Bronchial epithelial cell (primary cell): ENCODE results near the gene GFI1. TPM values are rescaled to one million over a fixed set of nuclear protein-coding genes. Genes with fewer than 3 reads are reported as not detected.
A peak's percentile ranks its signal among the peaks of the same experiment; 100 is the strongest.
"Not testable (repeated sequence)": the region's sequence is repeated elsewhere in the genome, so short reads cannot be mapped to it uniquely, and the experiment has no call there.

Experiments used
- DNase-seq: peaks from one replicate; pipeline ENCODE4 v3.0.0-alpha.2; 2010; ENCODE audit warnings: low read depth
- FAIRE-seq: peaks from 2 replicates; lab custom pipeline; 2011; peaks lifted over from hg19 to GRCh38; lab: Jason Lieb, UNC
- H3K27me3 ChIP-seq: 2 replicates; pipeline ENCODE4 v1.5.1; 2011; ENCODE audit warnings: low read length; ENCODE audit not compliant: control insufficient read depth, insufficient read depth
- H3K36me3 ChIP-seq: 2 replicates; pipeline ENCODE4 v1.5.1; 2011; ENCODE audit warnings: low read length; ENCODE audit not compliant: control insufficient read depth, insufficient read depth
- H3K4me3 ChIP-seq: 2 replicates; pipeline ENCODE4 v1.5.1; 2011; ENCODE audit warnings: mild to moderate bottlenecking, low read depth, low read length, control low read depth
- total RNA-seq: library from RNA; depleted of rRNA; stranded (reverse); fragments of >200 nt; gene quantifications from 2 replicates; pipeline ENCODE4 v1.2.1, GENCODE V29; 2014
- TF ChIP-seq, protein P1 (sequence below): IDR thresholded peaks from 2 replicates; pipeline ENCODE4 v1.5.1; 2011; ENCODE audit warnings: mild to moderate bottlenecking, moderate library complexity, low read length, control low read depth, inconsistent platforms; ENCODE audit not compliant: insufficient read depth, severe bottlenecking

GFI1 gene
- under 0.01 TPM in 2 replicates for total RNA-seq

DNA sequence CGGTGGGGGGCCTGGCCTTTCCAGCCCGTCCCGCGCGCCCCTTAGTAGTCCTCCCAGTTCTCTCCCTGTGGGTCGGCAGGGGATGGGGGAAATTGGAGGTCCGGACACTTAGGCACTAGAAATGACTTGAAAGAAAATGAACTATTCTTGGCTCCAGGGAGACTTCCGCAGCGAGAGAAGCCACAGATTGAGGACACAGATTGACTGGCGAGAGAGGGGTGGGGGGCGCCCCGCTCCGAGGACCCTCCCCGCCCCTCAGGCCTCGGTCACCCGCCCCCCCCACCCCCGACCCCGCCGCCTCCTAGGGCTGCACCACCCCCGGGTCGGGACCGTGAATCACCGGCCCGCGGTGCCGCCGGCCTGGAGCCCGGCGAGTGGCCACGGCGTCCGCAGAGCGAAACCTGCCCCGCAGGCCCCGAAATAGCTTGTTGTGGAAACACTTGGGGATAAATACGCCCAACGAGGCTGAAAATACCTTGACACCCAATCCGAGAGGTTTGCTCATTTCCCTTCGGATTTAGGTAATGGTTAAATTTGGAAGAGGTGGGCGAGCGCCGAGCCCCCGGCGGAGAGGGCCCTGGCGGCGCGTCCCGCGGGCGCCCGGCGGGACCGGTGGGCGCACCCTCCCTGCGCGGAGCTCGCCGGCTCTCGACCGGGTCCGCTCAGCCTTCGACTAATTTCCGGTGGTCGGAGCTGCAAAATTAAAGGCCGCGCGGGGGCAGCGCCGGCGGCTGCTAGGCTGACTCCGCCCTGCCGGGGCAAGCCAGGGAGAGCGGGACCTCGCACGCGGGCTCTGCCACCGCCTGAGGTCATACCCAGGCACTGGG, at the start of gene GFI1:
Gene GFI1, minus strand, starts transcription at position 675 of the 827 bp plus-strand sequence. CDS start 3,438 bp downstream, outside the sequence.
- H3K36me3 ChIP-seq, result no peaks in the 10 kb centered on the region
- peaks cover 50% of the 10 kb centered on the region for H3K27me3 ChIP-seq
- FAIRE-seq, result no peak
- H3K4me3 ChIP-seq, result peak within 1 kb of the TSS; percentile 22
- no peak for DNase-seq
- TF ChIP-seq, protein P1, sequence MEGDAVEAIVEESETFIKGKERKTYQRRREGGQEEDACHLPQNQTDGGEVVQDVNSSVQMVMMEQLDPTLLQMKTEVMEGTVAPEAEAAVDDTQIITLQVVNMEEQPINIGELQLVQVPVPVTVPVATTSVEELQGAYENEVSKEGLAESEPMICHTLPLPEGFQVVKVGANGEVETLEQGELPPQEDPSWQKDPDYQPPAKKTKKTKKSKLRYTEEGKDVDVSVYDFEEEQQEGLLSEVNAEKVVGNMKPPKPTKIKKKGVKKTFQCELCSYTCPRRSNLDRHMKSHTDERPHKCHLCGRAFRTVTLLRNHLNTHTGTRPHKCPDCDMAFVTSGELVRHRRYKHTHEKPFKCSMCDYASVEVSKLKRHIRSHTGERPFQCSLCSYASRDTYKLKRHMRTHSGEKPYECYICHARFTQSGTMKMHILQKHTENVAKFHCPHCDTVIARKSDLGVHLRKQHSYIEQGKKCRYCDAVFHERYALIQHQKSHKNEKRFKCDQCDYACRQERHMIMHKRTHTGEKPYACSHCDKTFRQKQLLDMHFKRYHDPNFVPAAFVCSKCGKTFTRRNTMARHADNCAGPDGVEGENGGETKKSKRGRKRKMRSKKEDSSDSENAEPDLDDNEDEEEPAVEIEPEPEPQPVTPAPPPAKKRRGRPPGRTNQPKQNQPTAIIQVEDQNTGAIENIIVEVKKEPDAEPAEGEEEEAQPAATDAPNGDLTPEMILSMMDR, result no peak

DNA sequence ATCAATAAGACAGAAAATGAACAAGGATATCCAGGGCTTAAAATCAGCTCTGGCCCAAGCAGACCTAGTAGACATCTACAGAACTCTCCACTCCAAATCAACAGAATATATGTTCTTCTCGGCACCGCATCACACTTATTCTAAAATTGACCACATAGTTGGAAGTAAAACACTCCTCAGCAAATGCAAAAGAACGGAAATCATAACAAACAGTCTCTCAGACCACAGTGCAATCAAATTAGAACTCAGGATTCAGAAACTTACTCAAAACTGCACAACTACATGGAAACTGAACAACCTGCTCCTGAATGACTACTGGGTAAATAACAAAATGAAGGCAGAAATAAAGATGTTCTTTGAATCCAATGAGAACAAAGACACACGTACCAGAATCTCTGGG, 45.6 kb upstream of the GFI1 start:
- not testable (repeated sequence) for FAIRE-seq, H3K4me3 ChIP-seq, H3K36me3 ChIP-seq, H3K27me3 ChIP-seq, DNase-seq

DNA sequence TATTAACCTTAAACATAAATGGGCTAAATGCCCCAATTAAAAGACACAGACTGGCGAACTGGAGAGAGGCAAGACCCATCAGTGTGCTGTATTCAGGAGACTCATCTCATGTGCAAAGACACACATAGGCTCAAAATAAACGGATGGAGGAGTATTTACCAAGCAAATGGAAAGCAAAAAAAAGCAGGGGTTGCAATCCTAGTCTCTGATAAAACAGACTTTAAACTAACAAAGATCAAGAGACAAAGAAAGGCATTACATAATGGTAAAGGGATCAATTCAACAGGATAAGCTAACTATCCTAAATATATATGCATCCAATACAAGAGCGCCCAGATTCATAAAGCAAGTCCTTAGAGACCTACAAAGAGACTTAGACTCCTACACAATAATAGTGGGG, 45.2 kb upstream of the GFI1 start:
- not testable (repeated sequence) for DNase-seq, H3K4me3 ChIP-seq, FAIRE-seq, H3K36me3 ChIP-seq, H3K27me3 ChIP-seq

DNA sequence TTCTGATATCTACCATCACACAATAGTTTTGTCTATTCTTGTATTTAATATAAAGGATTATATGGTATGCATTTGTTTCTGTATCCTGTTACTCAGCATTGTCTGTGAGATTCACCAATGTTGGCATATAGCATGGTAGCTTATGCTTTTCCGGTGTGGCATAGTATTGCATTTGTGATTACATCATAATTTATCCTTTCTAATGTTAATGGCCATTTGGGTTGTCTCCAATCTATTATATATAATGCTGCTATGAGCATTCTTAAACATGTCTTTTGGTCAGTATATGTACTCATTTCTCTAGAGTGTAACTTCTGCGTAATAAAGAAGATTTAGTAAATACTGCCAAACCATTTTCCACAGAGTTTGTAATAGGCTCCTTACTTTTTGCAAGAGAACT, 40.9 kb upstream of the GFI1 start:
- H3K36me3 ChIP-seq, result no peaks in the 10 kb centered on the region
- TF ChIP-seq, protein P1, result no peak
- DNase-seq (no peak), FAIRE-seq (no peak)
- H3K4me3 ChIP-seq, result no peak overlapping the region
- no peaks in the 10 kb centered on the region for H3K27me3 ChIP-seq

- not testable (repeated sequence) for DNase-seq, FAIRE-seq, H3K27me3 ChIP-seq, H3K36me3 ChIP-seq, H3K4me3 ChIP-seq
Measured at GRCh38 chr1:92524944-92525590, 38.3 kb upstream of the GFI1 start.

DNA sequence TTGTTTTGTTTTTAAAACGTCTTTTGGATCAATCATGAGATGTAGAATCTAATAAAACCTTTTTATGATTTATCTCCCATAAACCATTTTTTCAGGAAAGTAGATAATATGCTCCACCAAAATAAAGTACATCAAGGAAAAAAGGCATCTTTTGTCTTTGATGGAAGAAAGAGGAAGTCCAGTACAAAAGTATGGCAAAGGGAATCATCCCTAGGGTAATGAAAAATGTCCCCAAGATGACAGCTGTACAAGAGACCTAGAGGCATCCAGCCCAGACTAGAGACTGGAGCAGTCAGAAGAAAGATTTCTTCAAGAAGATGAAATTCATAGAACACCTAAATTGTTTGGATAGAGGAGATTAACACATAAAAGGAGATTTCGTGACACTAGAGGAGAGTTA, 32.3 kb upstream of the GFI1 start:
- Histone ChIP-seq H3K36me3 (no peaks in the 10 kb centered on the region), H3K4me3 (no peak overlapping the region), H3K27me3 (no peaks in the 10 kb centered on the region)
- FAIRE-seq (no peak), DNase-seq (no peak)
- TF ChIP-seq, protein P1, result no peak

DNA sequence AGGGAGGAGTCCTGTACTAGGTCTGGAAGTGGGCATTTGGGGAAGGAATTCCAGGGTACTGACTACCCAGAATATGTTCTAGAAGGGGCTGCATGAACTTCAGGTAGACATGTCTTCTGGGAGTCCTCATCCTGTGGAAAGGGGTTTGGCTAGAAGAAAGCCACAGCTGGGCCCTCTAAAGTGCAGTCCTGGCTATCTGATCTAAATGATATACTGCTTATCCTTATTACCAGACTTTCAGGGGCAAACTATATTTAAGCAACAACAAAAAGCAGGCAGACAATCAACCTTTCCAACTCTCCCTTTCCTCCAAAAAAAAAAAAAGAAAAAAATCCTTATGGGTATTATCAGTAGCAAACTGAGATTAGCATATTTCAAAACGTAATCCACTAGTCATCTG, 29.8 kb upstream of the GFI1 start:
- FAIRE-seq, result no peak
- H3K4me3 ChIP-seq, result no peak overlapping the region
- H3K36me3 ChIP-seq, result no peaks in the 10 kb centered on the region
- no peak for DNase-seq
- TF ChIP-seq, protein P1, result no peak
- H3K27me3 ChIP-seq, result no peaks in the 10 kb centered on the region
